Fibroblast of mammary gland (primary cell): ENCODE results near the gene ACTC1.

ENCODE experiments used
- DNase-seq: peaks from one replicate; pipeline ENCODE4 v3.0.0-alpha.2; 2010; ENCODE audit warnings: low read depth
- H3K4me3 ChIP-seq: 2 replicates; pipeline ENCODE4 v1.5.1; 2011; ENCODE audit warnings: low read depth, mild to moderate bottlenecking, low read length, moderate library complexity; ENCODE audit not compliant: control insufficient read depth
- CTCF ChIP-seq: conservative IDR thresholded peaks from 2 replicates; pipeline ENCODE4 v1.5.1; 2011; ENCODE audit warnings: low read depth, low read length, inconsistent platforms; ENCODE audit not compliant: control insufficient read depth, insufficient read depth

Gene ACTC1

GRCh38 chr15:34776606-34777105, 18.7 kb downstream of the ACTC1 start:
- peak; percentile 9 for DNase-seq
- H3K4me3 ChIP-seq, result no peak overlapping the region
- no peak for TF ChIP-seq CTCF

GRCh38 chr15:34773917-34774316, 21.4 kb downstream of the ACTC1 start:
- no peak for TF ChIP-seq CTCF
- DNase-seq, result no peak
- no peak overlapping the region for H3K4me3 ChIP-seq

- no peak for TF ChIP-seq CTCF
- DNase-seq, result no peak
Measured at GRCh38 chr15:34773013-34773412, 22.3 kb downstream of the ACTC1 start.

GRCh38 chr15:34772312-34772711, 23.0 kb downstream of the ACTC1 start:
- TF ChIP-seq CTCF, result no peak
- DNase-seq, result no peak
- no peak overlapping the region for H3K4me3 ChIP-seq

More at GRCh38 chr15:34773013-34773412, 22.3 kb downstream of the ACTC1 start:
- no peak overlapping the region for H3K4me3 ChIP-seq

GRCh38 chr15:34769711-34770110, 25.6 kb downstream of the ACTC1 start:
- no peak overlapping the region for H3K4me3 ChIP-seq
- DNase-seq, result no peak
- no peak for TF ChIP-seq CTCF

GRCh38 chr15:34768530-34768929, 26.8 kb downstream of the ACTC1 start:
- TF ChIP-seq CTCF, result no peak
- no peak for DNase-seq
- no peak overlapping the region for H3K4me3 ChIP-seq

GRCh38 chr15:34765741-34766140, 29.6 kb downstream of the ACTC1 start:
- no peak for TF ChIP-seq CTCF
- no peak for DNase-seq
- H3K4me3 ChIP-seq, result no peak overlapping the region
